Measurements from ENCODE around the gene C2CD2.

DNA sequence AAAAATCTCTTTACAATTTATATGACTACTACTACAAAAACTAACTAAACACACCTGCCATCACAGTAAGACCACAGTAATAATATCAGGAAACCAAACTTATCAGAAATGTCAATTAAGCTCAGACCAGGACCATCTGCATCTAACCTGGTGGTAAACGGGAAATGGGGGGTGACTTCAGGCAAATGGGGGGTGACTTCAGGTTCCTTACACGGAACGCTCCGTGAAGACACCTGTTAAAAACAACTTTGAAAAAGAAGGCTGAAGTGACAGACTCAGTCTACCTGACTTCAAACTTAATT lies 90.4 kb downstream of the C2CD2 start:
- TF ChIP-seq POLR2A (IDR thresholded peaks at IDR 0.05; ENCODE audit: low read depth, low read length), result no peak
- TF ChIP-seq, protein P1, sequence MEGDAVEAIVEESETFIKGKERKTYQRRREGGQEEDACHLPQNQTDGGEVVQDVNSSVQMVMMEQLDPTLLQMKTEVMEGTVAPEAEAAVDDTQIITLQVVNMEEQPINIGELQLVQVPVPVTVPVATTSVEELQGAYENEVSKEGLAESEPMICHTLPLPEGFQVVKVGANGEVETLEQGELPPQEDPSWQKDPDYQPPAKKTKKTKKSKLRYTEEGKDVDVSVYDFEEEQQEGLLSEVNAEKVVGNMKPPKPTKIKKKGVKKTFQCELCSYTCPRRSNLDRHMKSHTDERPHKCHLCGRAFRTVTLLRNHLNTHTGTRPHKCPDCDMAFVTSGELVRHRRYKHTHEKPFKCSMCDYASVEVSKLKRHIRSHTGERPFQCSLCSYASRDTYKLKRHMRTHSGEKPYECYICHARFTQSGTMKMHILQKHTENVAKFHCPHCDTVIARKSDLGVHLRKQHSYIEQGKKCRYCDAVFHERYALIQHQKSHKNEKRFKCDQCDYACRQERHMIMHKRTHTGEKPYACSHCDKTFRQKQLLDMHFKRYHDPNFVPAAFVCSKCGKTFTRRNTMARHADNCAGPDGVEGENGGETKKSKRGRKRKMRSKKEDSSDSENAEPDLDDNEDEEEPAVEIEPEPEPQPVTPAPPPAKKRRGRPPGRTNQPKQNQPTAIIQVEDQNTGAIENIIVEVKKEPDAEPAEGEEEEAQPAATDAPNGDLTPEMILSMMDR (IDR thresholded peaks at IDR 0.05; ENCODE audit: extremely low read depth in 1 of 2, insufficient read depth in 1 of 2, low read depth in 1 of 2, low read length in 2 of 2), result no peak
- TF ChIP-seq, protein P2, sequence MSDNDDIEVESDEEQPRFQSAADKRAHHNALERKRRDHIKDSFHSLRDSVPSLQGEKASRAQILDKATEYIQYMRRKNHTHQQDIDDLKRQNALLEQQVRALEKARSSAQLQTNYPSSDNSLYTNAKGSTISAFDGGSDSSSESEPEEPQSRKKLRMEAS (IDR thresholded peaks at IDR 0.05; ENCODE audit: insufficient read depth, insufficient read length), result no peak
- no peak for TF ChIP-seq FOS (IDR thresholded peaks at IDR 0.05; ENCODE audit: borderline replicate concordance, insufficient read depth, low read length)
- no peak for TF ChIP-seq EZH2 (IDR thresholded peaks at IDR 0.05; ENCODE audit: borderline replicate concordance, low read depth, low read length, severe bottlenecking)
- TF ChIP-seq POLR2AphosphoS5 (IDR thresholded peaks at IDR 0.05; ENCODE audit: insufficient read depth, low read depth, low read length), result no peak

Data from endothelial cell of umbilical vein (primary cell).